WTC11 (cell line): ENCODE measurements around the gene NDUFA13. TPM values are rescaled to one million over a fixed set of nuclear protein-coding genes. Genes with fewer than 3 reads are reported as not detected.

ENCODE experiments used
- ATAC-seq: fragments of 200-7000 bp; cut with Tn5 transposase; 2 replicates; pipeline ENCODE4 v1.10.0; 2021; ENCODE audit warnings: mild to moderate bottlenecking, moderate library complexity
- CTCF ChIA-PET: fragments of 300-600 bp; sonication (Branson Sonifier 250); formaldehyde crosslinking; loops from one replicate; lab custom pipeline; 2021; ENCODE audit warnings: antibody characterized with exemption; lab: Charles Lee
- POLR2A ChIA-PET: fragments of 350-600 bp; sonication (Branson Sonifier 250); formaldehyde crosslinking; loops from one replicate; lab custom pipeline; 2021; ENCODE audit warnings: antibody characterized with exemption; lab: Charles Lee
- DNase-seq: peaks from one replicate; pipeline ENCODE4 v3.0.0; 2021; ENCODE audit warnings: low spot score
- H3K27ac Mint-ChIP-seq: 2 replicates; pipeline ENCODE4 v1.8.0; 2021; ENCODE audit warnings: mixed read lengths
- H3K27me3 Mint-ChIP-seq: 2 replicates; pipeline ENCODE4 v1.8.0; 2021; ENCODE audit warnings: low read depth, mild to moderate bottlenecking, moderate library complexity, mixed read lengths
- H3K36me3 Mint-ChIP-seq: 2 replicates; pipeline ENCODE4 v1.8.0; 2021; ENCODE audit warnings: mixed read lengths
- H3K4me1 Mint-ChIP-seq: 2 replicates; pipeline ENCODE4 v1.8.0; 2022; ENCODE audit warnings: mixed read lengths
- H3K4me3 Mint-ChIP-seq: 2 replicates; pipeline ENCODE4 v1.8.0; 2021; ENCODE audit warnings: mild to moderate bottlenecking, moderate library complexity, mixed read lengths
- H3K9me3 Mint-ChIP-seq: 2 replicates; pipeline ENCODE4 v1.8.0; 2021; ENCODE audit warnings: mixed read lengths
- AFF4 ChIP-seq: sonication (generic); formaldehyde crosslinking; IDR thresholded peaks from 2 replicates; pipeline ENCODE4 v1.8.1; 2023; ENCODE audit warnings: mild to moderate bottlenecking, missing genetic modification reagents, borderline replicate concordance
- ATF1 ChIP-seq: sonication (generic); formaldehyde crosslinking; IDR thresholded peaks from 2 replicates; pipeline ENCODE4 v1.8.1; 2023; ENCODE audit warnings: mild to moderate bottlenecking, moderate library complexity, missing genetic modification reagents
- ATF2 ChIP-seq: sonication (generic); formaldehyde crosslinking; IDR thresholded peaks from 2 replicates; pipeline ENCODE4 v1.8.1; 2022; ENCODE audit warnings: low read depth, missing genetic modification reagents, borderline replicate concordance
- E2F4 ChIP-seq: sonication (generic); formaldehyde crosslinking; IDR thresholded peaks from 2 replicates; pipeline ENCODE4 v1.8.1; 2022; ENCODE audit warnings: low read depth, mild to moderate bottlenecking, moderate library complexity, missing genetic modification reagents, borderline replicate concordance
- EMX1 ChIP-seq: fragments of 250-450 bp; sonication (Bioruptor Pico); IDR thresholded peaks from 2 replicates; pipeline ENCODE4 v1.8.0; 2021; ENCODE audit warnings: mild to moderate bottlenecking
- ETV6 ChIP-seq: sonication (generic); formaldehyde crosslinking; IDR thresholded peaks from 2 replicates; pipeline ENCODE4 v1.8.1; 2022; ENCODE audit warnings: mild to moderate bottlenecking, missing genetic modification reagents
- FOXP1 ChIP-seq: sonication (generic); formaldehyde crosslinking; IDR thresholded peaks from 2 replicates; pipeline ENCODE4 v1.8.0; 2022; ENCODE audit warnings: missing genetic modification reagents, mild to moderate bottlenecking, moderate library complexity, borderline replicate concordance
- GRHL2 ChIP-seq: fragments of 250-450 bp; sonication (Bioruptor Pico); IDR thresholded peaks from 2 replicates; pipeline ENCODE4 v1.8.0; 2022; ENCODE audit warnings: mild to moderate bottlenecking, moderate library complexity; ENCODE audit not compliant: insufficient replicate concordance, severe bottlenecking
- GTF2I ChIP-seq: fragments of 250-450 bp; sonication (Bioruptor Pico); conservative IDR thresholded peaks from 2 replicates; pipeline ENCODE4 v1.4.0; 2021; ENCODE audit warnings: mild to moderate bottlenecking
- HMGA2 ChIP-seq: fragments of 250-450 bp; sonication (Bioruptor Pico); IDR thresholded peaks from 2 replicates; pipeline ENCODE4 v1.4.0; 2021; ENCODE audit warnings: mild to moderate bottlenecking, moderate library complexity
- IRF1 ChIP-seq: sonication (generic); formaldehyde crosslinking; IDR thresholded peaks from 2 replicates; pipeline ENCODE4 v1.8.0; 2023; ENCODE audit warnings: missing genetic modification reagents
- KAT7 ChIP-seq: sonication (generic); formaldehyde crosslinking; IDR thresholded peaks from 2 replicates; pipeline ENCODE4 v1.8.1; 2023; ENCODE audit warnings: missing genetic modification reagents, mild to moderate bottlenecking, borderline replicate concordance
- MAX ChIP-seq: sonication (generic); formaldehyde crosslinking; IDR thresholded peaks from 2 replicates; pipeline ENCODE4 v1.8.0; 2022; ENCODE audit warnings: mild to moderate bottlenecking, missing genetic modification reagents
- NFE2L1 ChIP-seq: sonication (generic); formaldehyde crosslinking; IDR thresholded peaks from 2 replicates; pipeline ENCODE4 v1.8.1; 2023; ENCODE audit warnings: missing genetic modification reagents
- NFYB ChIP-seq: sonication (generic); formaldehyde crosslinking; conservative IDR thresholded peaks from 2 replicates; pipeline ENCODE4 v1.8.0; 2022; ENCODE audit warnings: low read depth, missing genetic modification reagents
- PRRX2 ChIP-seq: fragments of 250-450 bp; sonication (Bioruptor Pico); IDR thresholded peaks from 2 replicates; pipeline ENCODE4 v1.8.0; 2021; ENCODE audit warnings: mild to moderate bottlenecking
- RELA ChIP-seq: sonication (generic); formaldehyde crosslinking; IDR thresholded peaks from 2 replicates; pipeline ENCODE4 v1.8.1; 2022; ENCODE audit warnings: missing genetic modification reagents, mild to moderate bottlenecking, borderline replicate concordance
- RORB ChIP-seq: fragments of 250-450 bp; sonication (Bioruptor Pico); IDR thresholded peaks from 2 replicates; pipeline ENCODE4 v1.9.0; 2021; ENCODE audit warnings: mild to moderate bottlenecking
- SMAD4 ChIP-seq: sonication (generic); formaldehyde crosslinking; IDR thresholded peaks from 2 replicates; pipeline ENCODE4 v1.8.0; 2022; ENCODE audit warnings: mild to moderate bottlenecking, missing genetic modification reagents
- SOX15 ChIP-seq: fragments of 250-450 bp; sonication (Bioruptor Pico); IDR thresholded peaks from 2 replicates; pipeline ENCODE4 v1.9.0; 2021; ENCODE audit warnings: mild to moderate bottlenecking
- TEAD1 ChIP-seq: sonication (generic); formaldehyde crosslinking; IDR thresholded peaks from 2 replicates; pipeline ENCODE4 v1.8.0; 2022; ENCODE audit warnings: mild to moderate bottlenecking, missing genetic modification reagents
- ZBTB21 ChIP-seq: sonication (generic); formaldehyde crosslinking; IDR thresholded peaks from 2 replicates; pipeline ENCODE4 v1.8.1; 2023; ENCODE audit warnings: mild to moderate bottlenecking, missing genetic modification reagents, borderline replicate concordance
- ZNF138 ChIP-seq: sonication (generic); formaldehyde crosslinking; conservative IDR thresholded peaks from 2 replicates; pipeline ENCODE4 v1.8.1; 2022; ENCODE audit warnings: mild to moderate bottlenecking, moderate library complexity, missing genetic modification reagents
- ZNF263 ChIP-seq: sonication (generic); formaldehyde crosslinking; IDR thresholded peaks from 2 replicates; pipeline ENCODE4 v1.8.1; 2022; ENCODE audit warnings: low read depth, mild to moderate bottlenecking, moderate library complexity, missing genetic modification reagents
- ZNF281 ChIP-seq: sonication (generic); formaldehyde crosslinking; IDR thresholded peaks from 2 replicates; pipeline ENCODE4 v1.8.0; 2023; ENCODE audit warnings: mild to moderate bottlenecking, missing genetic modification reagents
- ZNF317 ChIP-seq: sonication (generic); formaldehyde crosslinking; IDR thresholded peaks from 2 replicates; pipeline ENCODE4 v1.8.1; 2023; ENCODE audit warnings: low read depth, mild to moderate bottlenecking, moderate library complexity, missing genetic modification reagents, borderline replicate concordance
- total RNA-seq: library from RNA; stranded (reverse); gene quantifications from 3 replicates; pipeline ENCODE4 v1.2.3, GENCODE V29; 2021

Gene NDUFA13
- total RNA-seq, 1 experiment from 2014 or later, result 519 TPM

- TF ChIP-seq AFF4 (CRISPR knock-in tag) (no peak), FOXP1 (CRISPR knock-in tag) (no peak), HMGA2 (CRISPR knock-in tag) (no peak), IRF1 (CRISPR knock-in tag) (no peak), KAT7 (no peak), PRRX2 (no peak), ZNF263 (no peak), ATF1 (CRISPR knock-in tag) (no peak), GTF2I (CRISPR knock-in tag) (no peak)
Measured at GRCh38 chr19:19514215-19514657, 1.8 kb upstream of the NDUFA13 start (continued).

GRCh38 chr19:19514881-19515641 lies 964 bp upstream of the NDUFA13 start, which contains the start of gene TSSK6:
TSS of gene TSSK6 (minus strand) at chr19:19515548. CDS start at chr19:19515427, 121 bp downstream.
- DNase-seq, result no peak
- Mint-ChIP-seq H3K4me3 (peak within 1 kb of the TSS; percentile 90), H3K27me3 (no peaks in the 10 kb centered on the region), H3K27ac (peak within 1 kb of the TSS; percentile 88), H3K4me1 (peaks cover 10% of the 10 kb centered on the region; the same call in 1 of the 2 replicates), H3K36me3 (peaks cover 11% of the 10 kb centered on the region)
- ChIA-PET POLR2A (interaction anchor here (0.5 to 1.3 kb wide), 5 partner anchors 17 to 1501 kb away, joined by 3 to 5 read pairs (median 3); no protein-coding TSS in a partner anchor), CTCF (interaction anchor here (0.5 to 2.5 kb wide), 9 partner anchors 17 to 150 kb away, joined by 3 to 18 read pairs (median 5); partner anchors contain the start of gene GMIP)
- no peak for ATAC-seq
- TF ChIP-seq SMAD4 (CRISPR knock-in tag) (no peak), SOX15 (CRISPR knock-in tag) (no peak), IRF1 (CRISPR knock-in tag) (no peak), ATF2 (CRISPR knock-in tag) (no peak), ZBTB21 (CRISPR knock-in tag) (no peak), EMX1 (CRISPR knock-in tag) (no peak), TEAD1 (CRISPR knock-in tag) (no peak), NFYB (CRISPR knock-in tag) (no peak), ZNF263 (no peak), RELA (CRISPR knock-in tag) (no peak), ZNF281 (CRISPR knock-in tag) (no peak), ZNF138 (CRISPR knock-in tag) (no peak), MAX (CRISPR knock-in tag) (no peak), E2F4 (CRISPR knock-in tag) (no peak), ZNF317 (no peak), GRHL2 (CRISPR knock-in tag) (no peak), RORB (CRISPR knock-in tag) (no peak), NFE2L1 (CRISPR knock-in tag) (no peak), ETV6 (CRISPR knock-in tag) (no peak)
- TF ChIP-seq, all 79 proteins: peak for 0
- H3K9me3 Mint-ChIP-seq, result no peaks in the 10 kb centered on the region
